GM12878 (cell line): ENCODE measurements around the gene RRP36. TPM values are rescaled to one million over a fixed set of nuclear protein-coding genes. Genes with fewer than 3 reads are reported as not detected.

Source experiments
- ATAC-seq: fragments of 200-7000 bp; cut with Tn5 transposase; 3 replicates; pipeline ENCODE4 v1.9.1; 2020; ENCODE audit warnings: mild to moderate bottlenecking, moderate library complexity
- BruUV-seq: library from RNA; stranded (reverse); fragments of 400-500 nt; replicated peaks from 2 replicates; lab custom pipeline; 2021; lab: Mats Ljungman, UMichigan
- CTCF ChIA-PET: fragments of 300-600 bp; sonication (Branson Sonifier 250); formaldehyde crosslinking; extraction: SDS; loops from one replicate; lab custom pipeline; 2021; ENCODE audit warnings: inconsistent platforms; lab: Yijun Ruan, JAX
- POLR2A ChIA-PET: fragments of 350-600 bp; formaldehyde crosslinking; extraction: SDS; loops from one replicate; lab custom pipeline; 2021; ENCODE audit warnings: inconsistent platforms; lab: Charles Lee
- RAD21 ChIA-PET: fragments of 300-600 bp; sonication (Branson Sonifier 250); formaldehyde crosslinking; loops from one replicate; lab custom pipeline; 2023; ENCODE audit warnings: antibody characterized with exemption; ENCODE audit not compliant: unreplicated experiment; lab: Charles Lee
- SMC1A ChIA-PET: fragments of 300-600 bp; sonication (Branson Sonifier 250); formaldehyde crosslinking; loops from one replicate; lab custom pipeline; 2023; ENCODE audit not compliant: unreplicated experiment, uncharacterized antibody; lab: Charles Lee
- DNase-seq: peaks from one replicate; pipeline ENCODE4 v3.0.0-alpha.2; 2011; ENCODE audit warnings: low read depth, low spot score
- FAIRE-seq: peaks from 3 replicates; lab custom pipeline; 2011; peaks lifted over from hg19 to GRCh38; lab: Jason Lieb, UNC
- H2AFZ ChIP-seq: 2 replicates; pipeline ENCODE4 v1.6.0; 2011; ENCODE audit warnings: low read depth, low read length, control low read depth; ENCODE audit not compliant: control insufficient read depth
- H3K27ac ChIP-seq: 2 replicates; pipeline ENCODE4 v1.5.1; 2011; ENCODE audit warnings: control low read depth; ENCODE audit not compliant: control insufficient read depth, insufficient read depth
- H3K27me3 ChIP-seq, 2 experiments: replicated peaks in 1 of 2; 2 replicates each; pipeline versions ENCODE4 v1.6.0 to v1.6.1; 2011; ENCODE audit warnings: low read length in 1 of 2; ENCODE audit not compliant: control insufficient read depth in 2 of 2, insufficient read depth in 2 of 2
- H3K36me3 ChIP-seq, 2 experiments: 2 replicates each; pipeline ENCODE4 v1.5.1; 2011; ENCODE audit warnings: low read length in 1 of 2; ENCODE audit not compliant: control insufficient read depth in 2 of 2, insufficient read depth in 2 of 2
- H3K4me1 ChIP-seq: 2 replicates; pipeline ENCODE4 v1.6.1; 2011; ENCODE audit warnings: mild to moderate bottlenecking, low read length, moderate library complexity, mixed read lengths; ENCODE audit not compliant: control insufficient read depth, insufficient read depth
- H3K4me2 ChIP-seq: 2 replicates; pipeline ENCODE4 v1.6.0; 2011; ENCODE audit warnings: control low read depth; ENCODE audit not compliant: control insufficient read depth, insufficient read depth
- H3K4me3 ChIP-seq: fragments of 200-600 bp; sonication (generic); 2 replicates; pipeline ENCODE4 v1.5.1; 2016
- H3K79me2 ChIP-seq: 2 replicates; pipeline ENCODE4 v1.6.0; 2011; ENCODE audit warnings: low read length; ENCODE audit not compliant: control insufficient read depth, insufficient read depth
- H3K9ac ChIP-seq: 2 replicates; pipeline ENCODE4 v1.8.0; 2011; ENCODE audit warnings: low read length, control low read depth, mixed read lengths; ENCODE audit not compliant: control insufficient read depth, insufficient read depth
- H3K9me3 ChIP-seq: replicated peaks from 3 replicates; pipeline ENCODE4 v1.5.1; 2011; ENCODE audit warnings: mild to moderate bottlenecking, low read length; ENCODE audit not compliant: control insufficient read depth, insufficient read depth
- H4K20me1 ChIP-seq: 2 replicates; pipeline ENCODE4 v1.6.0; 2011; ENCODE audit not compliant: control insufficient read depth, insufficient read depth
- NFIC ChIP-seq: IDR thresholded peaks from 2 replicates; pipeline ENCODE4 v1.6.1; 2012; ENCODE audit warnings: low read depth, mild to moderate bottlenecking, inconsistent platforms, low read length, moderate library complexity
- NFYA ChIP-seq: IDR thresholded peaks from 2 replicates; pipeline ENCODE4 v1.6.1; 2011; ENCODE audit warnings: low read depth, mild to moderate bottlenecking, low read length, improper control_type of control experiment, borderline replicate concordance
- NFYB ChIP-seq: IDR thresholded peaks from 2 replicates; pipeline ENCODE4 v1.6.1; 2011; ENCODE audit warnings: low read depth, mild to moderate bottlenecking, low read length, improper control_type of control experiment, moderate library complexity; ENCODE audit not compliant: insufficient read depth
- PAX8 ChIP-seq: fragments of 450-650 bp; IDR thresholded peaks from 2 replicates; pipeline ENCODE4 v1.6.1; 2017; ENCODE audit warnings: mild to moderate bottlenecking, moderate library complexity
- WRNIP1 ChIP-seq: IDR thresholded peaks from 2 replicates; pipeline ENCODE4 v1.6.1; 2011; ENCODE audit warnings: low read depth, low read length, improper control_type of control experiment, borderline replicate concordance
- ZBED1 ChIP-seq: IDR thresholded peaks from 2 replicates; pipeline ENCODE4 v1.6.1; 2016; ENCODE audit warnings: borderline replicate concordance
- ZNF217 ChIP-seq: fragments of 450-650 bp; IDR thresholded peaks from 2 replicates; pipeline ENCODE4 v1.6.1; 2017; ENCODE audit warnings: antibody characterized with exemption, mild to moderate bottlenecking
- WGBS: methylation state at CpG from one replicate; pipeline ENCODE4 v1.1.6; 2016; ENCODE audit warnings: low lambda C conversion rate; ENCODE audit not compliant: insufficient replicate concordance, insufficient coverage; ENCODE audit errors: missing lambda C conversion rate; 5-methylcytosine and 5-hydroxymethylcytosine counted together
- in situ Hi-C: fragments of 300-500 bp; cut with MboI; formaldehyde crosslinking; loops from 9 replicates; pipeline ENCODE4 v1.14.3; 2018; ENCODE audit warnings: mixed read lengths
- intact Hi-C: fragments of 100-400 bp; cut with micrococcal nuclease; formaldehyde crosslinking; loops from one replicate; pipeline ENCODE4 v1.14.2; 2022; ENCODE audit not compliant: unreplicated experiment
- polyA plus RNA-seq, 11 experiments: library from polyadenylated mRNA; depleted of rRNA in 4 of 11; unstranded in 6 of 11; stranded (reverse) in 5 of 11; fragments of >200 nt; fragmentation: Nextera tagmentation in 4 of 11; fragmentation: Illumina TruSeq in 1 of 11; extraction: Ambion mirVana in 4 of 11; extraction: Trizol in 1 of 11; gene quantifications; 1 replicate in 1 of 11; 2 replicates in 10 of 11; pipeline versions ENCODE4 v1.2.1 to v1.2.3, GENCODE V29; 2011 to 2016; ENCODE audit warnings: inconsistent platforms in 2 of 11, missing spikeins in 2 of 11, low read depth in 1 of 11
- total RNA-seq, 4 experiments: library from RNA; depleted of rRNA in 3 of 4; stranded (reverse); fragments of >200 nt in 3 of 4; fragmentation: Illumina TruSeq in 1 of 4; extraction: Trizol in 1 of 4; gene quantifications; 2 replicates each; pipeline versions ENCODE4 v1.2.1 to v1.2.3, GENCODE V29; 2013 to 2021
- TF ChIP-seq, protein P1 (sequence below): fragments of 450-650 bp; IDR thresholded peaks from 2 replicates; pipeline ENCODE4 v1.6.1; 2016; ENCODE audit warnings: mild to moderate bottlenecking
- TF ChIP-seq, protein P2 (sequence below): IDR thresholded peaks from 2 replicates; pipeline ENCODE4 v1.6.1; 2011; ENCODE audit warnings: low read depth, low read length, improper control_type of control experiment, borderline replicate concordance
- TF ChIP-seq, protein P3 (sequence below): fragments of 450-650 bp; IDR thresholded peaks from 2 replicates; pipeline ENCODE4 v1.6.1; 2017; ENCODE audit warnings: borderline replicate concordance
- TF ChIP-seq, protein P4 (sequence below): fragments of 450-650 bp; IDR thresholded peaks from 2 replicates; pipeline ENCODE4 v1.6.1; 2014; ENCODE audit warnings: mild to moderate bottlenecking
- TF ChIP-seq, protein P5 (sequence below): fragments of 450-650 bp; IDR thresholded peaks from 2 replicates; pipeline ENCODE4 v1.6.1; 2018; ENCODE audit warnings: mild to moderate bottlenecking, low read depth, moderate library complexity; ENCODE audit not compliant: partially characterized antibody

The RRP36 gene
- total and polyA plus RNA-seq, 10 of the 15 experiments (the other 5 are each of a cell fraction or from before 2014, with no cell fraction given): 17.6 to 101 (median 69.7) TPM

DNA sequence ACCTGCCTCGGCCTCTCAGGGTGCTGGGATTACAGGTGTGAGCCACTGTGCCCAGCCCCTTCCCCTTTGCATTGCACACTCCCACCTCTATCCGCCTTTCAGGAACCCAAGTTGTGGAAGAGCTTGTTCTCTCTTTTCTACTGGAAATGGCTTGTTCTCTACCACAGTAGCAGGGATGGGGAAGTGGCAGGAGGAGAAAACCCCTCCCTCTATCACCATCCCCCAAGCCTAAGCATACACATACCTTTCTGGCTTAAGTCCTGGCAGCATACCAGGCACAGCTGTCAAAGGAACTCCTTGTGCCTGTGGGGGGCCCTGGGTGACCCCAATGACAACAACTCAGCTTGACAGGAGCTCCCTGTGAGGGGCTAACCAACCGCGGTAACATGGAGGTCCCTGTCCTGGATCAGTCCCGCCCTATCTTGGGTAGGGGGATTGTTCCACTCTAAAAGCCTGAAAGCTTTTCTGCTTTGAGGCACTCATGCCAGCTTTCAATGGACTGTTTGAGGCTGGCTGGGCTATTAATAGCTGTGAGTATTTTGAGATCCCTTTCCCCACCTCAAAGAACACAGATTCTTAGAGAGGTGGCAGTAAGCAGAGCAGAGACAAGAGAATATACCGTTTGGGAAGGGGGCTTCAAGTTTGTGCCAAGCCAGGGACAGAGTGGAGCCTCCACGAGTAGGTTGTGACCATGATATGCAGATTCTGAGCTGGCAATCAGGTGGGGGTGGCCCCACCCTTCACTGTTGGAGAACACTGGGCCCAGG is 5.1 kb upstream of the RRP36 start:
- ChIA-PET RAD21 (interaction anchor here (1.1 to 2.0 kb wide), 2 partner anchors 32 to 114 kb away, joined by 3 to 9 read pairs; partner anchors contain the start of gene PPP2R5D), SMC1A (interaction anchor here (0.6 to 2.6 kb wide), 4 partner anchors 28 to 115 kb away, joined by 3 to 10 read pairs (median 3); partner anchors contain the start of genes KLC4 and MRPL2), CTCF (interaction anchor here (1.3 kb wide), 1 partner anchor 28 kb away, joined by 3 read pairs; no protein-coding TSS in a partner anchor), POLR2A (interaction anchor here (0.6 to 0.9 kb wide), 3 partner anchors 28 to 95 kb away, joined by 3 to 6 read pairs (median 3); no protein-coding TSS in a partner anchor)
- H3K27me3 ChIP-seq: no peaks in the 10 kb centered on the region
- H2AFZ ChIP-seq: no peak overlapping the region
- DNase-seq: no peak
- FAIRE-seq: no peak
- peak overlapping the region; percentile 38; the same call in 1 of the 2 replicates for H3K4me2 ChIP-seq
- no peaks in the 10 kb centered on the region for H3K9me3 ChIP-seq
- TF ChIP-seq NFYA: no peak
- TF ChIP-seq NFYB: no peak
- no peak for TF ChIP-seq NFIC
- TF ChIP-seq, protein P1, sequence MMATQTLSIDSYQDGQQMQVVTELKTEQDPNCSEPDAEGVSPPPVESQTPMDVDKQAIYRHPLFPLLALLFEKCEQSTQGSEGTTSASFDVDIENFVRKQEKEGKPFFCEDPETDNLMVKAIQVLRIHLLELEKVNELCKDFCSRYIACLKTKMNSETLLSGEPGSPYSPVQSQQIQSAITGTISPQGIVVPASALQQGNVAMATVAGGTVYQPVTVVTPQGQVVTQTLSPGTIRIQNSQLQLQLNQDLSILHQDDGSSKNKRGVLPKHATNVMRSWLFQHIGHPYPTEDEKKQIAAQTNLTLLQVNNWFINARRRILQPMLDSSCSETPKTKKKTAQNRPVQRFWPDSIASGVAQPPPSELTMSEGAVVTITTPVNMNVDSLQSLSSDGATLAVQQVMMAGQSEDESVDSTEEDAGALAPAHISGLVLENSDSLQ: no peak
- TF ChIP-seq WRNIP1: no peak
- TF ChIP-seq, protein P2, sequence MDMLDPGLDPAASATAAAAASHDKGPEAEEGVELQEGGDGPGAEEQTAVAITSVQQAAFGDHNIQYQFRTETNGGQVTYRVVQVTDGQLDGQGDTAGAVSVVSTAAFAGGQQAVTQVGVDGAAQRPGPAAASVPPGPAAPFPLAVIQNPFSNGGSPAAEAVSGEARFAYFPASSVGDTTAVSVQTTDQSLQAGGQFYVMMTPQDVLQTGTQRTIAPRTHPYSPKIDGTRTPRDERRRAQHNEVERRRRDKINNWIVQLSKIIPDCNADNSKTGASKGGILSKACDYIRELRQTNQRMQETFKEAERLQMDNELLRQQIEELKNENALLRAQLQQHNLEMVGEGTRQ: no peak
- TF ChIP-seq, protein P3, sequence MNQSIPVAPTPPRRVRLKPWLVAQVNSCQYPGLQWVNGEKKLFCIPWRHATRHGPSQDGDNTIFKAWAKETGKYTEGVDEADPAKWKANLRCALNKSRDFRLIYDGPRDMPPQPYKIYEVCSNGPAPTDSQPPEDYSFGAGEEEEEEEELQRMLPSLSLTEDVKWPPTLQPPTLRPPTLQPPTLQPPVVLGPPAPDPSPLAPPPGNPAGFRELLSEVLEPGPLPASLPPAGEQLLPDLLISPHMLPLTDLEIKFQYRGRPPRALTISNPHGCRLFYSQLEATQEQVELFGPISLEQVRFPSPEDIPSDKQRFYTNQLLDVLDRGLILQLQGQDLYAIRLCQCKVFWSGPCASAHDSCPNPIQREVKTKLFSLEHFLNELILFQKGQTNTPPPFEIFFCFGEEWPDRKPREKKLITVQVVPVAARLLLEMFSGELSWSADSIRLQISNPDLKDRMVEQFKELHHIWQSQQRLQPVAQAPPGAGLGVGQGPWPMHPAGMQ: no peak
- TF ChIP-seq, protein P4, sequence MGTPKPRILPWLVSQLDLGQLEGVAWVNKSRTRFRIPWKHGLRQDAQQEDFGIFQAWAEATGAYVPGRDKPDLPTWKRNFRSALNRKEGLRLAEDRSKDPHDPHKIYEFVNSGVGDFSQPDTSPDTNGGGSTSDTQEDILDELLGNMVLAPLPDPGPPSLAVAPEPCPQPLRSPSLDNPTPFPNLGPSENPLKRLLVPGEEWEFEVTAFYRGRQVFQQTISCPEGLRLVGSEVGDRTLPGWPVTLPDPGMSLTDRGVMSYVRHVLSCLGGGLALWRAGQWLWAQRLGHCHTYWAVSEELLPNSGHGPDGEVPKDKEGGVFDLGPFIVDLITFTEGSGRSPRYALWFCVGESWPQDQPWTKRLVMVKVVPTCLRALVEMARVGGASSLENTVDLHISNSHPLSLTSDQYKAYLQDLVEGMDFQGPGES: no peak
- TF ChIP-seq ZNF217: no peak
- no peak for TF ChIP-seq ZBED1
- TF ChIP-seq, protein P5, sequence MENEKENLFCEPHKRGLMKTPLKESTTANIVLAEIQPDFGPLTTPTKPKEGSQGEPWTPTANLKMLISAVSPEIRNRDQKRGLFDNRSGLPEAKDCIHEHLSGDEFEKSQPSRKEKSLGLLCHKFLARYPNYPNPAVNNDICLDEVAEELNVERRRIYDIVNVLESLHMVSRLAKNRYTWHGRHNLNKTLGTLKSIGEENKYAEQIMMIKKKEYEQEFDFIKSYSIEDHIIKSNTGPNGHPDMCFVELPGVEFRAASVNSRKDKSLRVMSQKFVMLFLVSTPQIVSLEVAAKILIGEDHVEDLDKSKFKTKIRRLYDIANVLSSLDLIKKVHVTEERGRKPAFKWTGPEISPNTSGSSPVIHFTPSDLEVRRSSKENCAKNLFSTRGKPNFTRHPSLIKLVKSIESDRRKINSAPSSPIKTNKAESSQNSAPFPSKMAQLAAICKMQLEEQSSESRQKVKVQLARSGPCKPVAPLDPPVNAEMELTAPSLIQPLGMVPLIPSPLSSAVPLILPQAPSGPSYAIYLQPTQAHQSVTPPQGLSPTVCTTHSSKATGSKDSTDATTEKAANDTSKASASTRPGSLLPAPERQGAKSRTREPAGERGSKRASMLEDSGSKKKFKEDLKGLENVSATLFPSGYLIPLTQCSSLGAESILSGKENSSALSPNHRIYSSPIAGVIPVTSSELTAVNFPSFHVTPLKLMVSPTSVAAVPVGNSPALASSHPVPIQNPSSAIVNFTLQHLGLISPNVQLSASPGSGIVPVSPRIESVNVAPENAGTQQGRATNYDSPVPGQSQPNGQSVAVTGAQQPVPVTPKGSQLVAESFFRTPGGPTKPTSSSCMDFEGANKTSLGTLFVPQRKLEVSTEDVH: no peak
- no peak for TF ChIP-seq PAX8
- H3K27ac ChIP-seq: no peak overlapping the region
- peak overlapping the region; percentile 2; the same call in 1 of the 2 replicates for H3K9ac ChIP-seq
- peaks cover 15% of the 10 kb centered on the region for H3K4me1 ChIP-seq
- H3K4me3 ChIP-seq: no peak overlapping the region
- WGBS: 77% methylated on average over 7 of the region's 7 CpGs
- H3K36me3 ChIP-seq: peaks cover 5 to 8% of the 10 kb centered on the region in 2 experiments; a peak in 3 of 4 replicates
- no TSS peak for BruUV-seq
- peaks cover 23% of the 10 kb centered on the region for H3K79me2 ChIP-seq
- ATAC-seq: no peak
- intact Hi-C loops (no loop called here), in situ Hi-C loops (no loop called here)
- H4K20me1 ChIP-seq: no peaks in the 10 kb centered on the region
